GM18868 (cell line): ENCODE measurements around the gene NRDC.

ENCODE experiments used
- ATAC-seq: cut with Tn5 transposase; IDR thresholded peaks from one replicate; pipeline ENCODE4 v1.9.1; 2021; ENCODE audit warnings: mild to moderate bottlenecking, moderate library complexity; ENCODE audit not compliant: unreplicated experiment

Gene NRDC, protein sequence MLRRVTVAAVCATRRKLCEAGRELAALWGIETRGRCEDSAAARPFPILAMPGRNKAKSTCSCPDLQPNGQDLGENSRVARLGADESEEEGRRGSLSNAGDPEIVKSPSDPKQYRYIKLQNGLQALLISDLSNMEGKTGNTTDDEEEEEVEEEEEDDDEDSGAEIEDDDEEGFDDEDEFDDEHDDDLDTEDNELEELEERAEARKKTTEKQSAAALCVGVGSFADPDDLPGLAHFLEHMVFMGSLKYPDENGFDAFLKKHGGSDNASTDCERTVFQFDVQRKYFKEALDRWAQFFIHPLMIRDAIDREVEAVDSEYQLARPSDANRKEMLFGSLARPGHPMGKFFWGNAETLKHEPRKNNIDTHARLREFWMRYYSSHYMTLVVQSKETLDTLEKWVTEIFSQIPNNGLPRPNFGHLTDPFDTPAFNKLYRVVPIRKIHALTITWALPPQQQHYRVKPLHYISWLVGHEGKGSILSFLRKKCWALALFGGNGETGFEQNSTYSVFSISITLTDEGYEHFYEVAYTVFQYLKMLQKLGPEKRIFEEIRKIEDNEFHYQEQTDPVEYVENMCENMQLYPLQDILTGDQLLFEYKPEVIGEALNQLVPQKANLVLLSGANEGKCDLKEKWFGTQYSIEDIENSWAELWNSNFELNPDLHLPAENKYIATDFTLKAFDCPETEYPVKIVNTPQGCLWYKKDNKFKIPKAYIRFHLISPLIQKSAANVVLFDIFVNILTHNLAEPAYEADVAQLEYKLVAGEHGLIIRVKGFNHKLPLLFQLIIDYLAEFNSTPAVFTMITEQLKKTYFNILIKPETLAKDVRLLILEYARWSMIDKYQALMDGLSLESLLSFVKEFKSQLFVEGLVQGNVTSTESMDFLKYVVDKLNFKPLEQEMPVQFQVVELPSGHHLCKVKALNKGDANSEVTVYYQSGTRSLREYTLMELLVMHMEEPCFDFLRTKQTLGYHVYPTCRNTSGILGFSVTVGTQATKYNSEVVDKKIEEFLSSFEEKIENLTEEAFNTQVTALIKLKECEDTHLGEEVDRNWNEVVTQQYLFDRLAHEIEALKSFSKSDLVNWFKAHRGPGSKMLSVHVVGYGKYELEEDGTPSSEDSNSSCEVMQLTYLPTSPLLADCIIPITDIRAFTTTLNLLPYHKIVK

DNA sequence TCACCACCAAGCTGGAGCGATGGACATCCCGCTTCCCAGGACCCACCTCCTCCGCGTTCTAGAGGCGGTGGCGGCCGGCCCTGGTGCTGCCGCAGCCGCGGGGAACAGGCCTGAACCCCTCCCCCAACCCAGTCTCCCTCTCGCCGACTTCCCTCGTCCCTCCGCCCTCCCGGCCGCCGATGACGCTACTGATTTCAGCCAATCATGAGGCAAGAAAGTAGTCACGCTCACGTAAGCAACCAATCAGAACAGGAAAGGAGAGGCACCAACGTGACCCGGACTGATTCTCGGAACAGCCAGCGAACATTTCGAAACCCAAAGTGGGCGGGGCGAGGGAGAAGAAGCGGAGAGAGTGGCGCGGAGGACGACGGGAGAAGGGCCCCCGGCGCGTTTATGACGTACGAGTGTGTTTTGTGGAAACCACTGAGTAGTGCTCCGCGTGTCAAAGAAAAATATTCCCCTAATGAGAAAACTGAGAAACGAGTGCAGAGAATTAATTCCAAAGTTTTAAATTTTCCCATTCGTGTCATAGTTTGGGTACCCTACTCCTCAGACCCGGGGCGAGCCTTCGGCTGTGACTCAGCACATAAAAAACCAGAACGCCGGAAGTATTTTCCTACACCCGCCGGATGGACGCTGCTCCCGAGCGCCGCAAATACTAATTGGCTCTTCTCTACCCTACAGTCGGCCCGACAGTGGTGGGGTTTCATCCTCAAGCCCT, at the start of gene NRDC:
Gene NRDC, minus strand, starts transcription at position 112 of the 721 bp plus-strand sequence. CDS start 112 bp downstream, outside the sequence.
- peak; percentile 96 for ATAC-seq

GRCh38 chr1:51927029-51927428, 48.5 kb upstream of the NRDC start:
- no peak for ATAC-seq

- ATAC-seq: no peak
Measured at GRCh38 chr1:51926171-51926812, 47.8 kb upstream of the NRDC start.

DNA sequence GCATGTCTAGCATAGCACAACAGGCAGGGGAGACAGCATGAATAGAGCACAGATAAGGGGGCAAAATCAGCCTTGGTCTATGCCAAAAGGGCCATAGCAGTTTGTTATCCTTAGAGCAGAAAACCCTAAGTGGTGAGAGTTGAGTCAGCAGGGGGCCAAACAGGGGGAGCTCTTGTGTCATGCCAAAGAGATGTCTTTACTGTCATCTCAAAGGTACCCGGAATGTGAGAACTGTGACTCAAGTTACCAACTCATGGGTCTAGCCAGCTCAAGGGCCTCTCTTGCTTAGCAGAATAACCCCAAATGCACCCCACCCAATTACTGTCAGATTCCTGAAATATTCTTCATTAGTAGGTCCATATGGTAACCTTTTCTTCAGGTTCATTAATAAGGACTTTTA, 45.9 kb upstream of the NRDC start:
- ATAC-seq: no peak

GRCh38 chr1:51922040-51922439, 43.5 kb upstream of the NRDC start:
- ATAC-seq: no peak

DNA sequence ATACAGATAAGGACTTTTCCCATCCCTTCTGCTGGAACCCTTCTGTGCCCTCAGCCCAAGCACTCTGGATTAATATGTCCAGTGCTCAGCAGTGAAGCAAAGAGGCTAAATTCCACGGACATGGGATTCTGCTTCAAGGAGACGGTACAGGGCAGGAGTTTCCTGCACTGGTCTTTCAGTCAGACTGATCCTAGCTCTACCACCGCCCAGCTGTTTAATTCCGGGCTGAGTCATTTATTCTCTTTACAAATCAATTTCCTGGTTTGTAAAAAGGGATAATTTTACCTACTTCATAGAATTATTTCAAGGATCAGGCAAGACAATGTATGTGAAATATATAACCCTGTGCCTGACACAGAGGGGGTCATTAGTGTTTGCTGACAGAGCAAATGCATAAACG, 41.6 kb upstream of the NRDC start:
- no peak for ATAC-seq

- ATAC-seq: no peak
Measured at GRCh38 chr1:51919684-51920083, 41.2 kb upstream of the NRDC start.

DNA sequence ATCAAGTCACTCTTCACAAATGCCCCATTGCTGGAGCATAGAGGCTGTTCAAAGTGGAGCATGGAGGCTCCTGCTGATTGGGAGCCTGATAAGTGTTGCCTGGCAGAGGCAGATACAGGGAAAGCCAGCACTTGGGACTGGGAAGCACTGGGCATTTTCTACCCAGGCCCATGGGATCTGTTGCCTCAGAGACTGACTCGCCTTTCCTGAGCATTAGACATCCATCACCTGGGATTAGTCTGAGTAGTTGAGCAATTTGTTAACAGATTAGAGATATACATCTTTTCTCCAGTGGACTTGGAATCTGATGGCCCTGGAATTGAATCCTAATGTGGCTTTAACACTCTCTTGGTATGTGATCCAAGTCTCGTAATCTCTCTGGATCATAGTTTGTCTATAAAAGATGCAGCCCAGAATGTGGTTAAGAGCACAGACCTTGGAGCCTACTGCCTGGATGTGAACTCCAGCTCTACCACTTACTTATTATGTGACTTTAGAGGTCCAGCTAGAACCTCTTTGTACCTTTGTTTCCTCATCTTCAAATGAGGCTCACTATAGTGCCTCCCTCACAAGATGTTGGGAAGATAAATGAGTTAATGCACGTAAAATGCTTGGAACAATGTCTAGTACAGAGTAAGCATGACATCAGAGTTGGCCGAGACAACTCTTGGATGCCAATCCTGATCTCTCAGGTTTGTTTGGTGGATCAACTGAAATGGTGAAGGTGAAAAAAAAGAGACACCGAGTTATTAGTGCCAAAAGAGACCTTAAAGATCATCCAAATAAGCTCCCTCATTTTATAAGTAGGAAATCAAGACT, 38.3 kb upstream of the NRDC start:
- ATAC-seq: no peak

GRCh38 chr1:51915951-51916350, 37.4 kb upstream of the NRDC start:
- no peak for ATAC-seq

GRCh38 chr1:51912881-51913280, 34.4 kb upstream of the NRDC start:
- ATAC-seq: no peak

DNA sequence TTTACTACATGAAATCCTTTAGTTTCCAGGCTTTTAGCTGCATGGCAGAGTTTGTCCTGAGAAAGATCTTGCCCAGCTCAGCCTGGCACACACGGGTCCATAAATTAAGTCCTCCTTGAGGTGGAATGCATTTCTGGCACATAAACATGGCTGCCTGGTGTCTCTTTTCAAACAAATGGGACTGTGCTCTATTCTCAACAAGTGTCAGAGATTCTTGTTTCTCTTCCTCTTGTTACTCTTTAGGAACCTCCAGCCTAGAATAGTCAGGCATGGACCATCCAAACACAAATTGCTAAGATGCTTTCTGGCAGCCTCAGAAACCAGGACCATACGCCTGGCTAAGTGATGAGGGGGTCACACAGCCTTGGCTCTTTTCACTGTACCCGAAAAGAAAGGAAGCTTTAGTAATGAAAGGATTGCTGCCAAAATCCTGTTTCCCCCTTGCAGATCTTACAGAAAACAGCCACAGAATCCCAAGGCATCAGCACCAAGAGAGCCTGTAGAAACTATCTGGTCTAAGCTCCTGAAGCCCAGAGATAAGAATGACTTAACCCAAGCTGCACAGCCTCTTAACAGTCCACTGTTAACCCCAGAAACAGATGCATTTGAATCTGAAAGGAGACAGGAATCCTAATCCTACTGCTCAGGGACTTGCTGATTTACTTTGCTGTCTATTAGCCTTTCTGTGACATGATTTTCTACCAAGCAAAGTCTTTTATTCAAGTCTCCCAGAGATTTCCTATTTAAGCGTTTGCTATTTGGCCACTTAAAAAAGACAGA, 31.9 kb upstream of the NRDC start:
- no peak for ATAC-seq

DNA sequence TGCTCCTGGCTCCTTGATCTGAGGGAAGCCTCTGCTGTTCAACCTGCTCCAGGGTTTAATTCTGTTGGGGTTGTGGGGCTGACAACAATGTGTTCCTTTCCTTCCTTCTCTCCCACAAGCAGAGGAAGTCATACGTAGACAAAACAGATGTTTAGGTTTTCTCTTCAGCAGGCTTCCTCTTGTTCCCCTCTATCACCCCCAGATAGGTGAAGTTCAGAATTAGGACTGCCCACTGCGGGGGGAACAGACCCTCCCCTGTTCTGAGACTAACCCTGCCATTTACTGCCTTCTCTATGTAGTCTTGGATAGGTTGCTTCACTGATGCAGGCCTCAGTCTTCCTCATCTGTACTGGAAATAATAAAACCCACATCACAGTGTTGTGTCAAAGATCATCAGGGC, 30.0 kb upstream of the NRDC start:
- ATAC-seq: no peak

DNA sequence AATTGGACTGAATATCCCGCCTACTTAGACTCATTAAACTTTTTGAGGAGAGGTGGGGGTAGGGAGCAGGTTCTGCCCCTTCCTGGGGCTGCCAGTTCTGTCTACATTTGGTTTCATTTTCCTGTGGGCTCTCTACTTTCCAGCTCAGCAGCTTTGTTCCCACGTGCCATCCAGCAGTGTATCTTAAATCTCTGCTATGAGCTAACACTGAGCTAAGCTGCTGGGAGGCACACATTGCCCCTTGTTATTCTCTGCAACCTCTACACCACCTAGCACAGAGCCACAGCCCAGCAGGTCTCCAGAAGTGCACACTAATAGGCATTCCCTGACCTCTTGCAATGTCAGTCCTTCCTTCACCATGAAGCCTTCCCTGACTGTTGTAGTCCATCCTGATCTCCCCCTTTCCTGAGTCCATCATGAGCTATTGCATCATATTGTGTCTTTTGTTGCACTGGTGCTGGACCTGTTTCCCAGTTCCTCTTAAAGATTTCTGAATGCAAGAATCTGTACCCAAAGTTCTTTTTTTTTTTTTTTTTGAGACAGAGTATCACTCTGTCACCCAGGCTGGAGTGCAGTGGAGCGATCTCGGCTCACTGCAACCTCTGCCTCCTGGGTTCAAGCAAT, 28.7 kb upstream of the NRDC start:
- no peak for ATAC-seq

DNA sequence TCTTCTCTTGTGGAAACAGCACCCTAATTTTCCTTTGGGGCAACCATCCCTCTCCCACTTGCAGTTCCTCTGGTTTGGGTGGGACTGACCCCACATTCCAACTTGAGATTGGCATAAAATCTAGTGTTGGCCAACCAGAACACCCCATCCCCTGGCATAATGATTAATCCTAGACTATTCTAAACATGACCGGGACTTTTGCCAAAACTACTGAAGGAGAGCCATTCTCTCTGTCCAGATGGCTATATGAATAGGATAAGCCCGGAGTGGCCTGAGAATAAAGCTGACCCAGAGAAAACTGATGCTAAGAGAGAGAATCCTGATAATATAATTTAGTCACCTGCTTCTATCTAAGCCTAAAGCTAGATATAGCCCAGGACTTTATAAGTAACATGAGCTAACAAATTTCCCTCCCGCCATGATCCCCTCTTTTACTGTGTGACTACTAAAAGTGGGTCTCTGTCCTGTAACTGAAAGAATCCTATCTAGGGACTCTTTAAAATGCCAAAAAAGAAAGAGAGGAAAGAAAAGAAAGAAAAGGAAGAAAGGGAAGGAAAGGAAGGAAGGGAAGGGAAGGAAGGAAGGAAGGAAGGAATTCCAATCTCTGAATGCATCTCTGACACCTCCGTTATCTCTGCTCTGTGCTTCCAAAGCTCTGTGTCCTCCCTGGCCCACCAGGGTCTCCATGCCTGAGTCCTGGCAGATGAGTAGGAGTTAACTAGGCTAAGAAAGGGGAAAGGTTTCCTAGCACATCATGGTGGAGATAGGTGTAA, 28.0 kb upstream of the NRDC start:
- no peak for ATAC-seq

DNA sequence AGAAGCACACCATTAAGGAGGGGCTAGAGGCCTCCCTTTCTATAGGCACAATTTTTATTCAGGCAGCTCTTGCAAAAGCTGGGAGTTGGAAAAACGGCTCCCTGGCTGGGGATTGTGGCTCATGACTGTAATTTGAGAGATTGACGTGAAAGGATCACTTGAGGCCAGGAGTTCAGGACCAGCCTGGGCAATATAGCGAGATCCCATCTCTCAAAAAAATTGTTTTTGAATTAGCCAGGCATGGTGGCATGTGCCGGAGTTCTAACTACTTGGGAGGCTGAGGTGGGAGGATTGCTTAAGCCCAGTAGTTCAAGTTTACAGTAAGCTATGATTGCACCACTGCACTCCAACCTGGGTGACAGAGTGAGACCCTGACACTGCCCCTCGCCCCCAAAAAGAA, 23.9 kb upstream of the NRDC start:
- no peak for ATAC-seq

GRCh38 chr1:51901151-51901550, 22.6 kb upstream of the NRDC start:
- no peak for ATAC-seq

DNA sequence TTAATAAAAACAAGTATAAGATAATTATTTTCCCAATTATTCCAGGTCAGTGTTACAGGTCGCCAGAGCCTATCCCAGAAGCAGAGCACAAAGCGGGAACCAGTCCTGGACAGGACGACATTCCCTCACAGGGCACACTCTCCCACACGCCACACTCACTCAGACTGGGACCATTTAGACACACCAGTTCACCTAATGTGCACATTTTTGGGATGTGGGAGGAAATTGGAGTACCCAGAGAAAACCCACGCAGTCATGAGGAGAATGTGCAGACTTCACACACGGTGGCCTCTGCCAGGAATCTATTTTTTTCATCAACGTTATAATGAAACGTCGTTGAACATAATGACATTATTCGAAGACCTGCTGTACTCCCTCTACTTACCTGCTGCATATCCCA, 20.5 kb upstream of the NRDC start:
- no peak for ATAC-seq
